ENCODE results near the gene ZNF670.

ZNF670 gene

GRCh38 chr1:247103859-247104591, 25.4 kb upstream of the ZNF670 start, which contains the start of gene ZNF669:
ZNF669 (minus strand) TSS chr1:247104356; CDS start chr1:247104199, 157 bp downstream.
- peak; percentile 72 for DNase-seq (ENCODE audit: low read depth, low spot score)
- ChIA-PET POLR2A (interaction anchor here (0.6 kb wide), 2 partner anchors 26 to 226 kb away, joined by 3 read pairs; partner anchors contain the start of gene ZNF670), CTCF (interaction anchor here (1.6 kb wide), 1 partner anchor 26 kb away, joined by 3 read pairs; the partner anchor contains the start of gene ZNF670)
- TF ChIP-seq CTCF (IDR thresholded peaks at IDR 0.05; ENCODE audit: insufficient read depth, low read length, missing control alignments), result no peak
- H3K4me3 ChIP-seq (ENCODE audit: low read depth, low read length), result peak within 1 kb of the TSS; percentile 92

- no peak for TF ChIP-seq CTCF (IDR thresholded peaks at IDR 0.05; ENCODE audit: insufficient read depth, low read length, missing control alignments)
- peak; percentile 16 for DNase-seq (ENCODE audit: low read depth, low spot score)
- ChIA-PET POLR2A (no interaction called here), CTCF (no interaction called here)
- no peak overlapping the region for H3K4me3 ChIP-seq (ENCODE audit: low read depth, low read length)
These were observed 23.8 kb upstream of the ZNF670 start for GRCh38 chr1:247102381-247102780.

GRCh38 chr1:247100676-247101279, 22.2 kb upstream of the ZNF670 start:
- no peak for DNase-seq (ENCODE audit: low read depth, low spot score)
- no peak overlapping the region for H3K4me3 ChIP-seq (ENCODE audit: low read depth, low read length)
- no peak for TF ChIP-seq CTCF (IDR thresholded peaks at IDR 0.05; ENCODE audit: insufficient read depth, low read length, missing control alignments)
- CTCF ChIA-PET, result no interaction called here
- POLR2A ChIA-PET, result no interaction called here

- no peak overlapping the region for H3K4me3 ChIP-seq (ENCODE audit: low read depth, low read length)
- CTCF ChIA-PET, result no interaction called here
- DNase-seq (ENCODE audit: low read depth, low spot score), result no peak
- POLR2A ChIA-PET, result no interaction called here
- TF ChIP-seq CTCF (IDR thresholded peaks at IDR 0.05; ENCODE audit: insufficient read depth, low read length, missing control alignments), result no peak
These were observed 18.3 kb upstream of the ZNF670 start for GRCh38 chr1:247096958-247097357.

GRCh38 chr1:247096544-247096943, 17.9 kb upstream of the ZNF670 start:
- TF ChIP-seq CTCF (IDR thresholded peaks at IDR 0.05; ENCODE audit: insufficient read depth, low read length, missing control alignments), result no peak
- no peak overlapping the region for H3K4me3 ChIP-seq (ENCODE audit: low read depth, low read length)
- no peak for DNase-seq (ENCODE audit: low read depth, low spot score)
- ChIA-PET CTCF (no interaction called here), POLR2A (no interaction called here)

GRCh38 chr1:247096112-247096511, 17.5 kb upstream of the ZNF670 start:
- ChIA-PET POLR2A (no interaction called here), CTCF (no interaction called here)
- no peak overlapping the region for H3K4me3 ChIP-seq (ENCODE audit: low read depth, low read length)
- TF ChIP-seq CTCF (IDR thresholded peaks at IDR 0.05; ENCODE audit: insufficient read depth, low read length, missing control alignments), result no peak
- no peak for DNase-seq (ENCODE audit: low read depth, low spot score)

All from AG04449 (cell line).